Bronchial epithelial cell (primary cell): ENCODE data around the gene TIMM17B. TPM values are rescaled to one million over a fixed set of nuclear protein-coding genes. Genes with fewer than 3 reads are reported as not detected.

Source experiments
- DNase-seq: peaks from one replicate; pipeline ENCODE4 v3.0.0-alpha.2; 2010; ENCODE audit warnings: low read depth
- FAIRE-seq: peaks from 2 replicates; lab custom pipeline; 2011; peaks lifted over from hg19 to GRCh38; lab: Jason Lieb, UNC
- H3K27me3 ChIP-seq: 2 replicates; pipeline ENCODE4 v1.5.1; 2011; ENCODE audit warnings: low read length; ENCODE audit not compliant: control insufficient read depth, insufficient read depth
- H3K36me3 ChIP-seq: 2 replicates; pipeline ENCODE4 v1.5.1; 2011; ENCODE audit warnings: low read length; ENCODE audit not compliant: control insufficient read depth, insufficient read depth
- H3K4me3 ChIP-seq: 2 replicates; pipeline ENCODE4 v1.5.1; 2011; ENCODE audit warnings: mild to moderate bottlenecking, low read depth, low read length, control low read depth
- CTCF ChIP-seq: IDR thresholded peaks from 2 replicates; pipeline ENCODE4 v1.5.1; 2011; ENCODE audit warnings: mild to moderate bottlenecking, moderate library complexity, low read length, control low read depth, inconsistent platforms; ENCODE audit not compliant: insufficient read depth, severe bottlenecking
- total RNA-seq: library from RNA; depleted of rRNA; stranded (reverse); fragments of >200 nt; gene quantifications from 2 replicates; pipeline ENCODE4 v1.2.1, GENCODE V29; 2014

TIMM17B gene
- total RNA-seq, 1 donor from 2014 or later, result 28.2 TPM

DNA sequence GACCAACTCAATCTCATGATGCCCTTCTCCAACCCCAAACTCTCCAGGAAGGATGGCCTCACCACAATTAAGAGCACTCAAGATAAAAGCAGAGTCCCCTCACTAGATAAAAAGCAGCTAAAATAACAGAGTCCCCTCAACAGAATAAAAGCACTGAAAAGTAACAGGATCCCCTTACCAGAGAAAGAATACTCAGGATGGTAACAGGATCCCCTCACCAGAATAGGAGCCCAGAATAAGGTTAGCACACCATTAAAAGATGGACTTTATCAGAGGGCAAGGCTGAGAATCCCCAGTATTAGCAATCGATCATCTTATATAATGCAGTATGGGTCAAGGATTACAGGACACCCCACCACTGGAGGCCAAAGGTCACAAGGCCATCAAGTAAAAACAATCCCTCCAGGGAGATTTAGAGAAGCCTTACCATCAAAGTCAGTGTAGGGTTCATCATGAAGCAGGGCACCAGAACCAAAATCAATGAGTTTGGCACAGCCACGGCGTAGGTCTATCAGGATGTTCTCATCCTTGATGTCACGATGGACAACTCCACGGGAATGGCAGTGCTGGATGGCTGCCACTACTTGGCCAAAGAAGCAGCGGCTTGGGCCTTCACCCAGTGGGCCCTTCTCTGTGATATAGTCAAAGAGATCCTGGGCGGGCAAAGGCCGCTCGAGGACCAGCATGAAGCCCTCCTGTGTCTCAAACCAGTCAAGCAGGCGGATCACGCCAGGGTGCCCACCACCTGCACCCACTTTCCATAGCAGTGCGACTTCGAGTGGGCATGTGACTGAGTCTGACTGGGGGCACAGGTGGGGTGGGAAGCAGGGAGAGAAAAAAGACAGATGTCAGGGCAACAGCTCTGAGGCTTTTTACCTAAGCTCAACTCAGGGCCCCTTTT, 17.3 kb upstream of the TIMM17B start:
- FAIRE-seq (no peak), DNase-seq (no peak)
- Histone ChIP-seq H3K27me3 (no peaks in the 10 kb centered on the region), H3K36me3 (peaks cover 3% of the 10 kb centered on the region), H3K4me3 (no peak overlapping the region)
- TF ChIP-seq CTCF, result no peak

- H3K27me3 ChIP-seq, result no peaks in the 10 kb centered on the region
- DNase-seq (no peak), FAIRE-seq (no peak)
- no peak overlapping the region for H3K4me3 ChIP-seq
- H3K36me3 ChIP-seq, result peaks cover 3% of the 10 kb centered on the region
- TF ChIP-seq CTCF, result no peak
Measured at GRCh38 chrX:48913605-48914366, 16.2 kb upstream of the TIMM17B start.

DNA sequence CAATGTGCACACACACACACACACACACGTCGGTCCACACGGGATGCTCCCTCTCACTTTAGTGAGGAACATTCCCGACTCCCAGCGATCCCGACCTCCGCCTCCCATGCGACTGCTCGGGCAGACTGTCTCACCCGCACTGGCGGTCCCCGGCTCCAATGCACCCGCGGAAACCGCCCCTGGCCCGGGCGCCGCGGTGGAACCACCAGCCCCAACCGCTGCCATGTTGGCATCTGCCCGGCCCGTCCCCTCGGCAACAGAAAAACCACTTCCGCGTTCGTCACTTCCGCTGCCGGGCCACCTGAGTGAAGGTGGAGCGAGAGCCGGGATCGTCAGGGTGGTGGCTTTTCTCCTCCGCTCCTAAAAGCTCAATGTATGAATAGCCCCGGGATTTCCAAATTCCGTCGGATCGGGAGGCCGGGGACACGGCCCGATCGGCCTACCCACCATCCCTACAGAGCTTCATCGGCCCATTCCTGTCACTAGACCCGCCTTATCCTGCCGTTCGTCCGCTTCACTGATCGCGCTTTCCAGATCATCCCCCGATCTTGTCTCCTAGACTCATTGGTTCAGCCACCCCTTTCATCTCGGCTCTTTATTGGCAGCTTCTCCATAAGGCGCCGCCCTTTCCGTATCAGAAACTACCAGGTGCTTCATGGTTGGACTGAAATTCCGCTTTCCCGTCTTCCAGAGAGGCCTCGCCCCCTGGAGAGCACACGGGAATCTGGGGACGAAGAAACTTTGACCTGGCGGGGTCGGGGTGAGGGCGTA, 14.0 kb upstream of the TIMM17B start, which contains the start of gene SLC35A2:
Gene SLC35A2, minus strand, starts transcription at position 235 of the 771 bp plus-strand sequence. Its CDS starts 10 bp downstream, at position 225.
- peak; percentile 78 for DNase-seq
- Histone ChIP-seq H3K27me3 (no peaks in the 10 kb centered on the region), H3K36me3 (peaks cover 3% of the 10 kb centered on the region), H3K4me3 (peak within 1 kb of the TSS; percentile 55)
- TF ChIP-seq CTCF, result no peak
- FAIRE-seq, result peak; percentile 13

DNA sequence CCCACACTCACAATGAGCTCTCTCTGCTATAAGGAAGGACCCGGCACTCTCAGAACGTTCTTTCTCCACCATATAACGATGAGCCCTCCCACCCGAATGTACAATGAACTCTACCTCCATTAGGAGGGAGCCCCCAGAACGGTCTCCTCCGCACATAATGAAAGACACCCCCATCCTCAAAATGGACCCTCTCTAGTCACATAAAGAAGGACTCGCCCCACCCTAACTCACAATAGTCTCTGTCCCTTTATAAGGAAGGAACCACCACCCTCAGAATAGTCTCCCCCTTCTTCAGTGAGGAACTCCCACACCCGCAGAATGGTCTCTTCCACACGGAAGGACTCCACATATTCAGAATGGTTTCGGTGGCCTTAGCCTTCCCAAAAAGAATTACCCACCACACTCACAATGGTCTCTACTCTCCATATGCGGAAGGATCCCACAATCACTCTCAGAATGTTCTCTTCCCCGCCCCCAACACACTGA, 13.4 kb upstream of the TIMM17B start:
- Histone ChIP-seq H3K4me3 (peak overlapping the region; percentile 55), H3K27me3 (no peaks in the 10 kb centered on the region), H3K36me3 (peaks cover 3% of the 10 kb centered on the region)
- no peak for FAIRE-seq
- DNase-seq, result no peak
- no peak for TF ChIP-seq CTCF

GRCh38 chrX:48909703-48910294, 12.2 kb upstream of the TIMM17B start:
- no peak for FAIRE-seq
- Histone ChIP-seq H3K36me3 (peaks cover 2% of the 10 kb centered on the region), H3K4me3 (no peak overlapping the region), H3K27me3 (no peaks in the 10 kb centered on the region)
- DNase-seq, result no peak
- no peak for TF ChIP-seq CTCF
